LHCN-M2 (cell line): ENCODE results near the gene DYNC1LI2. TPM values are rescaled to one million over a fixed set of nuclear protein-coding genes. Genes with fewer than 3 reads are reported as not detected.
"Not testable (repeated sequence)": the region's sequence is repeated elsewhere in the genome, so short reads cannot be mapped to it uniquely, and the experiment has no call there.

Experiments
- DNase-seq: peaks from one replicate; pipeline ENCODE4 v3.0.0-alpha.2; 2012; ENCODE audit warnings: low read depth
- total RNA-seq: library from RNA; depleted of rRNA; stranded (reverse); fragments of >200 nt; gene quantifications from 2 replicates; pipeline ENCODE4 v1.2.3, GENCODE V29; 2014

DYNC1LI2 gene
- total RNA-seq, 1 experiment from 2014 or later = 110 TPM

GRCh38 chr16:66696669-66697630 is 54.5 kb downstream of the DYNC1LI2 start, which contains the start of gene CMTM4:
Gene CMTM4, minus strand, starts transcription at chr16:66696743. Its CDS starts 218 bp downstream, at chr16:66696525.
- DNase-seq = peak; percentile 70

GRCh38 chr16:66695935-66696668 is 55.3 kb downstream of the DYNC1LI2 start:
- no peak for DNase-seq

DNA sequence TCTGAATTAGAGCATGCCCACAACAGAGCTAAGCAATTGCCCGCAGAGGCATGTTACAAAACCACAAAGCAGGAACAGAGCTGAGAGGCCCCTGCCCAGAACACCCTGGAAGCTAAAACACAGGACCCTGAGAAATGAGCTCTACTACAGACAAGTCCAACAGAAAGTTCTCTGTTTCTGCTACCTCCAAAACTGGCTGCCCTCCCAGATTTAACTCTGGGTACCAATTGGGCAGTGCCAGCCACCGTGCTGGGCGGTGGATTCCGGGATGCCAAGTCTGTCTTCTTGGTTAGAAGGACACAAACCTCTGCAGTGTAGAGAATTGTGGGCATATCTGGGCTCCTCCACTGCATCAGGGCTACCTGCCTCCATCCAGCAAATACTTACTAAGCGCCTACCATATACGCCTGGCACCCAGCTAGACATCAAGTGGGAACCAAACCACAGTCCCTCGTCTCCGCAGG is 55.9 kb downstream of the DYNC1LI2 start:
- DNase-seq = no peak

DNA sequence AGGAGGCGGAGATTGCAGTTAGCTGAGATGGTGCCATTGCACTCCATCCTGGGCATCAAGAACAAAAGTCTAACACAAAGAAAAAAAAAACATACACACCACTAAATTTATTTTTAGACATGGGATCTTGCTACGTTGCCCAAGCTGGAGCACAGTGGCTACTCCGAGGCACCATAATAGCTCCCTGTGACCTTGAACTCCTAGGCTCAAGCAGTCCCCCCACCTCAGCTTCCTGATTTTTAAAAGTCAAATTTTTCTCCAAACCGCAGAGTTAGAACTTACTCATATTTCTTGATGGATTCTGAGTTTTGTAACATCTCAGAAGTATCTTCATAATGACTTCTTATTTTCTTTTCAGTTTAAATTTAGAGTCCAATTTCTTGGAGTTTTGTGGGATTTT is 58.3 kb downstream of the DYNC1LI2 start:
- DNase-seq = no peak

DNA sequence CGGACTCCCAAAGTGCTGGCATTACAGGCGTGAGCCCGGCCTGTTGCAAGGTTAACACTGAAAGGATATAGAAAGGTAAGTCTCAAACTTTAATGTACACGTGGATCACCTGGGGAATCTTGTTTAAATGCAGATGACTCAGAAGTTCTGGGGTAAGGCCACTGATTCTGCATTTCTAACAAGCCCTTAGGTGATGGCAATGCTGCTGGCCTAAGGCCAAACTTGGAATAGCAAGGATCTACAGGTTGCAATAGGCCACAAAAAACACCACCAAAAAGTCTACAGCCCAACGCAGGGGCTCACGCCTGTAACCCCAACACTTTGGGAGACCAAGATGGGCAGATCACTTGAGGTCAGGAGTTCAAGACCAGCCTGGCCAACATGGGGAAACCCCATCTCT is 59.1 kb downstream of the DYNC1LI2 start:
- no peak for DNase-seq

DNA sequence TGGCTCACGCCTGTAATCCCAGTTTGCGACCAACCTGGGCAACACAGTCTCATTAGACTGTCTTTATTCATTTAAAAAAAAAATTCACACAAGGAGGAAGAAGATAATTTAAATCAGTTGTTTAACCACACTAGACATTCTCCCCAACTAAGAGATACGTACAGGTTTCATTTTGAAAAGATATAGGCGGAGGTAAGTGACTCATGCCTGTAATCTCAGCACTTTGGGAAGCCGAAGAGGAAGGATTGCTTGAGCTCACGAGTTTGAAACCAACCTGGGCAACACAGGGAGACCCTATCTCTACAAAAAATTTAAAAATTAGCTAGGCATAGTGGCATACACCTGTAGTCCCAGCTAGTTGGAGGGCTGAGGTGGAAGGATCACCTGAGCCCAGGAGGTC is 60.2 kb downstream of the DYNC1LI2 start:
- DNase-seq = no peak

GRCh38 chr16:66690106-66690847 is 61.1 kb downstream of the DYNC1LI2 start:
- no peak for DNase-seq

- DNase-seq = no peak
These were observed 62.1 kb downstream of the DYNC1LI2 start for GRCh38 chr16:66689282-66689681.

GRCh38 chr16:66687906-66688625 is 63.3 kb downstream of the DYNC1LI2 start:
- no peak for DNase-seq

- not testable (repeated sequence) for DNase-seq
These were observed 65.8 kb downstream of the DYNC1LI2 start for GRCh38 chr16:66685501-66686115.

- peak; percentile 33 for DNase-seq
These were observed 69.1 kb downstream of the DYNC1LI2 start for GRCh38 chr16:66682271-66682670.

DNA sequence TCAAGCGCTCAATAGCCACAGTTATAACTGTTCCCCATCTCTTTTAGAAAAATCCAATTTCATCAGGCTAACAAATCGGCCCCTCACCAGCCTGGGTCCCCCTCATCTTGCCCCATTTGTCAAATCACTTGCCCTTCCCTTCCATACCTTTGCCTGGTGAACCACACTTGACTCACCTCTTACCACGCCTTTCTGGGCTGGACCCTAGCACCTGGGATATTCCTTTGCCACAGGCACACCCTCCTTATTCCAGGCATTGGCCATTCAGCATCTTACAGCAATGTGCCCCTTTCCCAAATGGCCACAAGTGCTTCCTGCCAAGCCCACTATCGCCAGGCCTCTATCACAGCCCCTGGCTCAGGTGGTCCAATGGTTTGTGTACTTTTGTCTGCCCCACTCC is 69.7 kb downstream of the DYNC1LI2 start:
- no peak for DNase-seq

GRCh38 chr16:66678337-66678736 is 73.1 kb downstream of the DYNC1LI2 start:
- no peak for DNase-seq

DNA sequence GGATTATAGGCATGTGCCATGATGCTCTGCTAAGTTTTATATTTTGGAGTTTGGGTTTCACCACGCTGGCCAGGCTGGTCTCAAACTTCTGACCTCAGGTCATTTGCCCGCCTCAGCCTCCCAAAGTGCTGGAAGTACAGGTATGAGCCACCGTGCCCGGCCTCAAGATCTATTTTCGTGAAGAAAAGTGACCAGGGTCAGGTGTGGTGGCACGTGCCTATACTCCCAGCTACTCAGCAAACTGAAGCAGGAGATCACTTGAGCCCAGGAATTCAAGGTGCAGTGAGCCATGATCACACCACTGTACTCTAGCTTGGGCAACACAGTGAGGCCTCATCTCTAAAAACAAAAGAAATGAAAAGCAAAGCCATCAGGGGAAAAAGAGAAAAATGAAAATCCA is 73.6 kb downstream of the DYNC1LI2 start:
- no peak for DNase-seq

DNA sequence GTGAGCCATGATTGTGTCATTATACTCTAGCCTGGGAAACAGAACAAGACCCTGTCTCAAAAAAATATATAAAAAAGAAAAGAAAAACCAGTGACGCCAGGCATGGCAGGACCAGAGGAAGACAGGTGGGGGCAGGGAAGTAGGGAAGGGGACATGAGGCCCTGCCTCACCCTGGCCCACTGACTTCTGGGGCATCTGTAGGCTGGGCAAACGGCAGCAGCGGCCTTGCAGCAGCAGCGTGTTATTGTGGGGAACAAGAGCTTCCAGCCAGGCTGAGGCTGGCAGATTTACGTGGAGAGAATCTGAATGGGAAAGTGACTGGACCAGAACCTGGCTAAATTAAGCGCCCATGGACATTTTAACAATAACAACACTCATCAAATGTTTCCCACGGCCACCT is 74.2 kb downstream of the DYNC1LI2 start:
- no peak for DNase-seq

- DNase-seq = no peak
These were observed 74.8 kb downstream of the DYNC1LI2 start for GRCh38 chr16:66676599-66676998.

DNA sequence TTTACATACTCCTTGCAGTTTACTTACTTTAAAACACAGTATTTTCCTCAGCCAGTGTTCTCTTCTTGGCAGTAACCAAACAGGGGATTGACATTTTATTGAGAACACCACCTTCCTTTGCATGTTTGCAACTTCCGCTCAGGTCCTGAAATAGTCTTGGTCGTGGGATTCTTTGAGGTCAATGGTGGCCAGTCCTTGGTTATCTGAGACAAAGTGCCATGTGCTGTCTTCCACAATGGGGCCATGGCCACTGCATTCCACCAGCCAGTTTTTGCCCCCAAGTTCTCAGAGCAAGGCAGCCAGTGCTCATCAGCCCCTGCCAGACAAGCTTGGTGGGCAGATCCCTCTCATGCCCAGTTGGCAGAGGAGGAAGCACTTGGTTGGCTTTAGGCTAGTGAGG is 77.7 kb downstream of the DYNC1LI2 start:
- DNase-seq = no peak
